Common myeloid progenitor, CD34-positive (primary cell): ENCODE measurements around the gene WNT10A.

Experiments used
- CTCF ChIA-PET: fragments of 350-600 bp; sonication (Branson Sonifier 250); formaldehyde crosslinking; loops from one replicate; lab custom pipeline; 2021; ENCODE audit warnings: antibody characterized with exemption; lab: Charles Lee
- POLR2A ChIA-PET: fragments of 350-600 bp; sonication (Branson Sonifier 250); formaldehyde crosslinking; loops from one replicate; lab custom pipeline; 2021; ENCODE audit warnings: antibody characterized with exemption; lab: Charles Lee
- DNase-seq, 3 donors: peaks; one replicate each; pipeline versions ENCODE4 v3.0.0 to v3.0.0-alpha.2; 2013
- H3K27ac ChIP-seq, 2 experiments: 1 replicate in 1 of 2; 2 replicates in 1 of 2; pipeline ENCODE4 v1.7.0; 2013; ENCODE audit warnings: inconsistent platforms in 2 of 2, low read length in 2 of 2, mild to moderate bottlenecking in 2 of 2, low read depth in 1 of 2, moderate library complexity in 1 of 2; ENCODE audit not compliant: severe bottlenecking in 2 of 2, insufficient read depth in 1 of 2, poor library complexity in 1 of 2
- H3K27me3 ChIP-seq, 5 experiments: replicated peaks in 2 of 5; 1 replicate in 3 of 5; 2 replicates in 2 of 5; pipeline versions ENCODE4 v1.6.1 to v1.7.0; 2013; ENCODE audit warnings: low read length in 4 of 5, mild to moderate bottlenecking in 2 of 5, moderate library complexity in 2 of 5, inconsistent platforms in 1 of 5; ENCODE audit not compliant: insufficient read depth in 5 of 5, control insufficient read depth in 4 of 5
- H3K36me3 ChIP-seq, 4 experiments: 1 replicate in 2 of 4; 2 replicates in 2 of 4; pipeline versions ENCODE4 v1.6.1 to v1.7.0; 2013; ENCODE audit warnings: low read length in 3 of 4, control low read depth in 1 of 4, mild to moderate bottlenecking in 1 of 4; ENCODE audit not compliant: control insufficient read depth in 4 of 4, insufficient read depth in 4 of 4
- H3K4me1 ChIP-seq, 4 experiments: 1 replicate in 3 of 4; 2 replicates in 1 of 4; pipeline versions ENCODE4 v1.6.1 to v1.7.1; 2013; ENCODE audit warnings: low read length in 3 of 4, mild to moderate bottlenecking in 3 of 4, control low read depth in 1 of 4, inconsistent platforms in 1 of 4, moderate library complexity in 1 of 4; ENCODE audit not compliant: control insufficient read depth in 4 of 4, insufficient read depth in 4 of 4; ENCODE audit errors: control extremely low read depth in 1 of 4
- H3K4me3 ChIP-seq, 7 experiments: 1 replicate in 4 of 7; 2 replicates in 3 of 7; pipeline versions ENCODE4 v1.5.1 to v1.7.0; 2013; ENCODE audit warnings: mild to moderate bottlenecking in 7 of 7, low read length in 6 of 7, moderate library complexity in 6 of 7, inconsistent platforms in 2 of 7, low read depth in 2 of 7, control low read depth in 1 of 7; ENCODE audit not compliant: insufficient read depth in 4 of 7, control insufficient read depth in 1 of 7; ENCODE audit errors: extremely low read depth in 1 of 7
- H3K9me3 ChIP-seq, 5 experiments: 1 replicate in 4 of 5; 2 replicates in 1 of 5; pipeline versions ENCODE4 v1.6.1 to v1.7.1; 2013; ENCODE audit warnings: low read length in 4 of 5, mild to moderate bottlenecking in 2 of 5, inconsistent platforms in 1 of 5, low read depth in 1 of 5, moderate library complexity in 1 of 5; ENCODE audit not compliant: control insufficient read depth in 4 of 5, insufficient read depth in 2 of 5; ENCODE audit errors: control extremely low read depth in 1 of 5
- WGBS: methylation state at CpG from one replicate; pipeline ENCODE4 v1.1.5; 2013; ENCODE audit not compliant: insufficient coverage; 5-methylcytosine and 5-hydroxymethylcytosine counted together

The WNT10A gene

GRCh38 chr2:218880859-218881594 is 375 bp downstream of the WNT10A start:
- Histone ChIP-seq H3K27ac (no peak overlapping the region), H3K36me3 (no peaks in the 10 kb centered on the region), H3K4me1 (peaks cover 0 to 33% (median 17%) of the 10 kb centered on the region in 4 experiments), H3K9me3 (no peaks in the 10 kb centered on the region), H3K27me3 (peaks cover 6 to 92% (median 56%) of the 10 kb centered on the region in 5 experiments), H3K4me3 (peak overlapping the region in 3 of 7 experiments; percentile 5 to 26 (median 9))
- ChIA-PET POLR2A (interaction anchor here (0.7 to 1.0 kb wide), 4 partner anchors 8 to 508 kb away, joined by 3 to 4 read pairs (median 4); no protein-coding TSS in a partner anchor), CTCF (interaction anchor here (0.8 to 22.6 kb wide), 3 partner anchors 17 to 26 kb away, joined by 3 to 923 read pairs (median 233); partner anchors contain the start of gene WNT6)
- no peak for DNase-seq
- WGBS: 9% methylated on average over 21 of the region's 24 CpGs

- Histone ChIP-seq H3K4me3 (no peak overlapping the region), H3K4me1 (peaks cover 0 to 31% (median 17%) of the 10 kb centered on the region in 4 experiments), H3K9me3 (no peaks in the 10 kb centered on the region), H3K27me3 (peaks cover 6 to 83% (median 48%) of the 10 kb centered on the region in 5 experiments), H3K27ac (no peak overlapping the region), H3K36me3 (no peaks in the 10 kb centered on the region)
- ChIA-PET CTCF (interaction anchor here (0.8 to 22.6 kb wide), 3 partner anchors 12 to 26 kb away, joined by 3 to 923 read pairs (median 3); no protein-coding TSS in a partner anchor), POLR2A (interaction anchor here (0.8 kb wide), 1 partner anchor 15 kb away, joined by 3 read pairs; no protein-coding TSS in a partner anchor)
- DNase-seq: no peak
- WGBS: 86% methylated on average over 12 of the region's 13 CpGs
Observed at GRCh38 chr2:218881744-218882460, 1.2 kb downstream of the WNT10A start.

- Histone ChIP-seq H3K4me1 (peaks cover 0 to 28% (median 17%) of the 10 kb centered on the region in 4 experiments), H3K9me3 (no peaks in the 10 kb centered on the region), H3K27ac (no peak overlapping the region), H3K36me3 (no peaks in the 10 kb centered on the region), H3K4me3 (no peak overlapping the region), H3K27me3 (peaks cover 6 to 77% (median 44%) of the 10 kb centered on the region in 5 experiments)
- ChIA-PET POLR2A (interaction anchor here (1.0 kb wide), 1 partner anchor 14 kb away, joined by 4 read pairs; no protein-coding TSS in a partner anchor), CTCF (interaction anchor here (0.8 to 22.6 kb wide), 2 partner anchors 12 to 15 kb away, joined by 3 to 923 read pairs; no protein-coding TSS in a partner anchor)
- WGBS: no CpG with 5 or more reads among the region's 1 CpG
- DNase-seq: peak in 2 of 3 donors; percentile 66 to 67
Observed at GRCh38 chr2:218882461-218882816, 1.8 kb downstream of the WNT10A start.

- 90% methylated on average over 2 of the region's 4 CpGs for WGBS
- Histone ChIP-seq H3K9me3 (no peaks in the 10 kb centered on the region), H3K4me3 (peak overlapping the region in 1 of 7 experiments; percentile 28), H3K27me3 (peaks cover 6 to 73% (median 41%) of the 10 kb centered on the region in 5 experiments), H3K27ac (no peak overlapping the region), H3K4me1 (peaks cover 0 to 28% (median 17%) of the 10 kb centered on the region in 4 experiments), H3K36me3 (no peaks in the 10 kb centered on the region)
- no peak for DNase-seq
- ChIA-PET POLR2A (interaction anchor here (1.0 kb wide), 1 partner anchor 13 kb away, joined by 4 read pairs; no protein-coding TSS in a partner anchor), CTCF (interaction anchor here (0.8 to 22.6 kb wide), 2 partner anchors 13 to 15 kb away, joined by 3 to 923 read pairs; no protein-coding TSS in a partner anchor)
Observed at GRCh38 chr2:218882866-218883366, 2.3 kb downstream of the WNT10A start.

GRCh38 chr2:218883491-218884490 is 3.1 kb downstream of the WNT10A start:
- WGBS: 8% methylated on average over 41 of the region's 89 CpGs

GRCh38 chr2:218884519-218884918 is 3.9 kb downstream of the WNT10A start:
- whole genome bisulfite sequencing: 100% methylated on average over 2 of the region's 2 CpGs
- Histone ChIP-seq H3K4me3 (no peak overlapping the region), H3K27ac (no peak overlapping the region), H3K36me3 (no peaks in the 10 kb centered on the region), H3K4me1 (peaks cover 0 to 24% (median 15%) of the 10 kb centered on the region in 4 experiments), H3K9me3 (no peaks in the 10 kb centered on the region), H3K27me3 (peaks cover 6 to 58% (median 34%) of the 10 kb centered on the region in 5 experiments)
- ChIA-PET POLR2A (no interaction called here), CTCF (interaction anchor here (1.1 to 29.0 kb wide), 4 partner anchors 6 to 33 kb away, joined by 3 to 923 read pairs (median 463); partner anchors contain the start of gene WNT10A)
- no peak for DNase-seq

More at GRCh38 chr2:218883491-218884490, 3.1 kb downstream of the WNT10A start:
- Histone ChIP-seq H3K9me3 (no peaks in the 10 kb centered on the region), H3K4me3 (peak overlapping the region in 4 of 7 experiments; percentile 8 to 55 (median 32)), H3K27ac (no peak overlapping the region), H3K4me1 (peaks cover 0 to 28% (median 17%) of the 10 kb centered on the region in 4 experiments), H3K27me3 (peaks cover 6 to 64% (median 39%) of the 10 kb centered on the region in 5 experiments), H3K36me3 (no peaks in the 10 kb centered on the region)
- CTCF ChIA-PET: interaction anchor here (1.1 to 29.0 kb wide), 4 partner anchors 5 to 33 kb away, joined by 3 to 923 read pairs (median 463); partner anchors contain the start of gene WNT10A
- POLR2A ChIA-PET: interaction anchor here (1.0 kb wide), 1 partner anchor 12 kb away, joined by 4 read pairs; no protein-coding TSS in a partner anchor
- DNase-seq: peak in 1 of 3 donors; percentile 48
